GM18951 (cell line): ENCODE results near the gene TECPR2.
"Not testable (repeated sequence)": the region's sequence is repeated elsewhere in the genome, so short reads cannot be mapped to it uniquely, and the experiment has no call there.

ENCODE experiments used
- POLR2A ChIP-seq: IDR thresholded peaks from 4 replicates; pipeline ENCODE4 v1.6.1; 2011; ENCODE audit warnings: mild to moderate bottlenecking; ENCODE audit not compliant: insufficient read length, insufficient read depth; ENCODE audit errors: extremely low read depth
- in situ Hi-C: fragments of 300-500 bp; cut with MboI; formaldehyde crosslinking; loops from one replicate; pipeline ENCODE4 v1.12.0; 2022; ENCODE audit warnings: low sequenced_read_pairs, mixed read lengths, inconsistent platforms; ENCODE audit not compliant: unreplicated experiment

The TECPR2 gene

DNA sequence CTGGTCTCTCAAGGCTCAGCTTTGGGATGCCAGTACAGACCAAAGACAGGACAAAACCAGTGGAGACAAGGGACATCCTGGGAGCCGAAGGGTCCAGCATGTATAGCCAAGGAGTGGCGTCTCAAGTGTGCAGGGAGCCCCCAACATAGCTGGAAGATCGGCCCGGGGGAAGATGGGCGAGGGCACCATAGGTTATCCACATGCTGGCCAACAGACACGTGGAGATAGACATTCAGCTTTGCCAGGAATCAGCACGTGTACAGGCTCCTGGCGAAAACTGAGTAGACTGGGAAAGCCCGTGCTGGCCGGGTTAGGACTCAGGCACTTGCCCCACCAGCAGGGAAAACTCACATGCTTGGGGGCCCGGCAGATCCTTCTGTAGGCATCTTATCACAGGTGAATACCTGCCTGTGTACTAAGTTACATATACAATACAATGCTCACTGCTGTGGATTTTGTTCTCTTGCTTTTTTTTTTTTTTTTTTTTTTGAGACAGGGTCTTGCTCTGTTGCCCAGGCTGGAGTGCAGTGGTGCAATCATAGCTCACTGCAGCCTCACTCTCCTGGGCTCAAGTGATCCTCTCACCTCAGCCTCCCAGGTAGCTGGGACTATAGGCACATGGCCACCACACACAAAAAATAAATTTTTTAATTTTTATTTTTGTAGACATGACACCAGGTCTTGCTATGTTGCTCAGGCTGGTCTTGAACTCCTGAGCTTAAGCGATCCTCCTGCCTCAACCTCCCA, 152.4 kb downstream of the TECPR2 start:
- in situ Hi-C loops: no loop called here
- no peak for TF ChIP-seq POLR2A

DNA sequence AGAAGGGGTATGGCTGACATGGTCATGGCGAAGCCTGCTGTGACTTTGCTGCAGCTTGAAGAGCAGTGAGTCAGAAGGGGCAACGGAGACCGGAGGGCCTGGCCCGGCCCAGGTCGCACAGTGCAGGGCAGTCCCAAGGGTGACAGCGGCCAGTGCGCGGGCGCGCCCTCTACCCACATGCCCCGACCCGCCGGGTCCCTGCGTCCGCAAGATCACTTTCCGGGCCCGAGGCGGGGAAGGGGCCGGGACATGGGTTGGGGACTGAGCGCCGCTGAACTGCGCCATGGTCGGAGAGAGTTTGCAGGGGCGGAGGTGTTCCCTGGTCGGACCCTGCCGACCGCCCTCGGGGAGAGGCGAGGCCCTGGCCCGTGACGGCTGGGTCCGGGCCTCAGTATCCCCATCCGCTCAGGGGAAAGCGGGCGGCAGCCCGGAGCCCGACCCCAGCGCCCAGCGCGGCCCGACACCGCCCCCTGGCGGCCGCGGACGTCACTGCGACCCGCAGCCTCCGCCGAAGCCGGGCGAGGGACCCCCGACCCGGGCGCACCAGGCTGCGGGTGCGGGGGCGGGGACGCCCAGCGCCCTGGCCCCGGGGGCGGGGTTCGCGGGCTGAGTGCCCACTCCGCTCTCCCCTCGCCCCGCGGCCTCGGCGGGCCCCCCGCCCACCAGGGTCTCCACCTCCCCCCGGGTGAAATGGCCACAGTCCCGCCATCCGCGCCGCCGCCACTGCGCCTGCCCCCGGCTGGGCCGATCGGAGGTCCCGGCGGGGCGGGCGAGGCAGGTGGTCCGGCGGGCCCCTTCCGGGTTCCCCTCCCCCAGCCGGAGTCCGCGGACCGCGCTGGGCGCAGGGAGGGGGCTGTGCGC, 154.0 kb downstream of the TECPR2 start:
- in situ Hi-C loops: no loop called here
- TF ChIP-seq POLR2A: no peak

DNA sequence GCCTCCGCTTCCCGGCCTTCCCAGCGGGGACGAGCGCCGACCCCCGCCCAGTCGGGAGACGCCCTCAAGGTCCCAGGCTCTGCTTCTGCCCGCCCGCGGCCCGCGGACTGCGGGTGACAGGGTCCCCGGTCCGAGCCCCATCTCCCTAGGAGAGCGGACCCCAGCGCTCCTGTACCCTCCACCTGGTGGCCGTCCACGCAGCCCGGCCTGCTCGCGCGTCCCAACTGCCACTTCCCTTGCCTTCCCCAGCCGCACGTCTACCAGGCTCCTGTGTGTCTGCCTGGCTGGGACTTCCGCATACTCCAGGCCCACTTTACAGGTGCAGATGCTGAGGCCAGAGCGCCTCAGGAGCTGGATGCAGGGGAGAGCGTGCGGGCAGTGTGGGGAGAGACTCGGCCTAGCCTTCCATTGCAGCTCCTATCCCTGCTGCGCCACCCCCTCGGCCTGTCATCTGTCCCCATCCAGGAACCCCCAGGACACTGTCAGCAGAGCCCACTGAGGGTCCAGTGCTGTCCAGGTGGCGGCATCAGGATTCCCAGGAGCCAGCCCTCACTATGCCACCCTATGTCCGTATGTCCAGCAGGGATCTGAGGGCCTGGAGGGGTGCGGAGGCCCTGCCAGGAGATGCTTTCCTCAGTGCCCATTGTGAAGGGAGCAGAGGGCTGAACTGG, 154.8 kb downstream of the TECPR2 start:
- in situ Hi-C loops: no loop called here
- no peak for TF ChIP-seq POLR2A

DNA sequence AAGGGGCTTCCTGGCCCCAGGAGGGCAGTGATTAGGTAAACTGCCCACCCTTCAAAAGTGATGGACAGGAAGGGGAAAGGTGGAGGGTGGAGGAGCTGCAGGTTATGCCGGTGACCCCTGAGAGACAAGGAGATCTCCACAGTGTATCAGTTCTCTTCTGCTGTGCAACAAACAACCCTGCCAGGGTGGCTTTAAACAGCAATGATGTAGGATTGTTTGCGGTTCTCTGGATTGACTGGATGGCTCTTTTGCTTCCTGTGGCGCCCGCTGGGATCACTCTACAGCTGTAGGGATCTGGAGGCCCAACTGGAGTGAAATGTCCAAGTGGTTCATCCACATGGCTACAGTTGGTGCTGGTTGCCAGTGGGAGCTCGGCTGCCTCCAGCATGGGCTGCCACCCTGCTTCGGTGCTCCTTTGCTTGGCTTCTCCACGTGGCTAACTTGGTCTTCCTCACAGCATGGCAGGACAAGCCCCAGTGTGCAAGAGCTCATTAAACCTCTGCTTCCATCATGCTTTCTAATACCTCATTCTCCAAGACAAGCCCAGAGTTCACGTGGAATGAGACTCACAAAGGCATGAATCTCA, 155.4 kb downstream of the TECPR2 start:
- TF ChIP-seq POLR2A: no peak
- in situ Hi-C loops: no loop called here

DNA sequence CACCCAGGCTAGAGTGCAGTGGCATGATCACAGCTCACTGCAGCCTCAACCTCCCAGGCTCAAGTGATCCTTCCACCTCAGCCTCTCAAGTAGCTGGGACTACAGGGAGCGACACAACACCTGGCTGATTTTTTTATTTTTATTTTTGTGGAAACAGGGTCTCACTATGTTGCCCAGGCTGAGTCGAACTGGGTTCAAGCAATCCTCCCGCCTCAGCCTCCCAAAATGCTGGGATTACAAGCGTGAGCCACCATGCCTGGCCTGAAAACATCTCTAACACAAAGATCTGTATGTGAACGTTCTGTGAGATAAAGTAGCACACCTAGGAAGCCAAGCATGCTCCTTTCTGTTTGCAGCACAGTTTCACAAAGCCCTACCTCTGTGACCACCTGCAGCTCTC, 157.0 kb downstream of the TECPR2 start:
- in situ Hi-C loops: not testable (repeated sequence)

DNA sequence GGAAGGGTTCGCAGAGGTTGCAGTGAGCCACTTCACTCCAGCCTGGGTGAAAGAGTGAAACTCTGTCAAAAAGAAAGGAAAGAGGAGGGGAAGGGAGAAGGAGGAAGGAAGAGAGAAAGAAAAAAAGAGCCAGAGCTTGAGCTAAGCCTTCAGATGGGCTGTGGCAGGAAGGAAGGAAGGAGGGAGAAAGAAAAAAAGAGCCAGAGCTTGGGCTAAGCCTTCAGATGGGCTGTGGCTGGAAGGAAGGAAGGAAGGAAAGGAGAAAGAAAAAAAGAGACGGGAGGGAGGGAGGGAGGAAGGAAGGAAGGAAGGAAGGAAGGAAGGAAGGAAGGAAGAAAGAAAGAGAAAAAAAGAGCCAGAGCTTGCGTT, 160.4 kb downstream of the TECPR2 start:
- in situ Hi-C loops: no loop called here
- no peak for TF ChIP-seq POLR2A

DNA sequence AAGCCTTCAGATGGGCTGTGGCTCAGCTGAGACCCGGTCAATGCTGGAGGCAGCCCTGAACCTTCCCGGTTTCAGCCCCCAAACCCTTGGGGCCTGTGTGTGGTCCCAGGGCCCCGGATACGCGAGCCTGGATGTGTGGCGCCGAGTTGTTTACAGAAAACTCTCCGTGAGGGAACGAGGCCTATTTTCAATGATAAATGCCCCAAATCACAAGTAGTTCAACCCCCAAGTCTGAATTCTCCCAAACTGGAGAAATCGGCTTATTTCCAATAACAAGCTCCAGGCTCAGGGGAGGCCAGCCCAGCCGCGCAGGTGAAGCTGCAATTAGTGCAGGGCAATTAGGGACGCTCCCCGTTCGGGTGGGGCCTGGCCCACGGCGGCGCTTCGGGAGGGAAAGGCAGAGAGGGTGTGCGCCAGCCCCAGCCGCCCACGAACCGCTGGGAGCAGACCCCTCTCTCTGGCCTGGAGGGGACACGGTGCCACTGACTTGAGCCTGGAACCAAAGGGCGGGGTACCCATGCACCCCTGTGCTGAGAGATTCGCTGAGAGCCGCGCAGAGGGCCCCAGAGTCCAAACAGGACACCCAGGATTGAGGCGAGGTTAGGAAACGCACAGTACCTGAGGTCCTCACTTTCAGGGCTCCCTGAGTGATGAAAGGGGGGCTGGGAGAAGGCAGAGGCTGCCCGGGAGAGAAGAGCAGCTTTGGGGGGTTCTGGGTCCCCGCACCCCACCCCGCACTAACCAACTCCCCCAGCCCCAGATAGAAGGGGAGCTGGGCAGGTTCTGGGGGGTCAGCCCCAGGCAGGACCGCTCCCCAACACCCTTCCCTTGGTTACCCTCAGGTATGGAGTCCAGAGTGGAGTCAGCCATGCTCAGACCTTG, 161.1 kb downstream of the TECPR2 start:
- no peak for TF ChIP-seq POLR2A
- in situ Hi-C loops: no loop called here

DNA sequence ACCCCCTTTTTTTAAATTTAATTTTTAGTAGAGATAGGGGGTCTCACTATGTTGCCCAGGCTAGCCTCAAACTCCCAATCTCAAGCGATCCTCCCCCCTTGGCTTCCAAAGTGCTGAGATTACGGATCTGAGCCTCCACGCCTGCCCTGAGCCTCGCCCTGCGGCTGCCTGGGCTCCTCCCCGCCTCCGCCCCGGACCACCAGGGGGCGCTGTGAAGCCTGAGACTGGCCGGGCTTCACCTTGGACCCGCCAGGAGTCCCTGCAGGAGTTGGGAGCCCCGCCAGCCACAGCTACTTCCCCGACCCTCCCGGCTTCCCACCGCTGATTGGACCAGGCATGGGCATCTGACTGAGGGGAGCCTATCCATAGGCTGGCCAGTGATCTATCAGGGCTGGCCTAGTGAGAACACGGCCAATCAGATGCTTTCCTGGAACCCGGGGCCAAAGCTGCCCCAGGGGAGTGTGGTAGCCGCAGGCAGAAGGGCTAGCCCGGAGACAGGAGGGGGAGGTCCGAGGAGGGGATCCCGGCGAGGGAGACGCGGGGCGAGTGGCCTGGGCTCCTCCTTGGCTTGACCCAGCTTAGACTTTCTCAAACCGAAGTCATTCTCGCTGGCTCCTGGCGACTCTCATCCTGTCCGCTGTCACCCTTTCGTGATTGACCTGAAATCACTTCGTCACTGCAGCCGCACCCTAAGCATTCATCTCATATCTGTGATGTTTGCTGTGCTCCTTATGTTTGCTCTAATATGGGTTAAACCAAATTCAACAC, 161.9 kb downstream of the TECPR2 start:
- in situ Hi-C loops: no loop called here
- TF ChIP-seq POLR2A: peak; percentile 88

DNA sequence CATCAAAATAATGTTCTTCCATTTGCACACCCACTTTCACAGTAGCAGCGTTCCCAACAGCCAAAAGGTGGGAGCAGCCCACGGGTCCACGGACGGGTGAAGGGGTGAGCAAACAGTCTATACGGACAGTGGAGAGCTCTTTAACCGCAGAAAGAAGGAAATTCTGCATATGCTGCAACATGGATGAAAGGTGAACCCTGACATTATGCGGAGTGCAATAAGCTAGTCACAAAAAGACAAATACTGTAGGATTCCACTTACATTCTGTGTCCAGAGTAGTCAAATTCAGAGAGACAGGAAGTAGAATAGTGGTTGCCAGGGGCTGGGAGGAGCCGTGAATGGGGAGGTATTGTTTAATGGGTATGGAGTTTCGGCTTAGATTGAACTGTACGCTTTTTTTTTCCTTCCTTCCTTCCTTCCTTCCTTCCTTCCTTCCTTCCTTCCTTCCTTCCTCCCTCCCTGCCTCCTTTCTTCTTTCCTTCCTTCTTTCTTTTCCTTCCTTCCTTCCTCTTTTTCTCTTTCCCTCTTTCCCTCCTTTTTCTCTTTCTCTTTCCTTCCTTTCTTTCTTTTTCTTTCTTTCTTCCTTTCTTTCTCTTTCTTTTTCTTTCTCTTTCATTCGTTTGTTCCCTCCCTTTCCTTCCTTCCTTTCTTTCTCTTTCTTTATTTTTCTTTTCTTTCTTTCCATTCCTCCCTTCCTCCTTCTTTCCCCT, 162.6 kb downstream of the TECPR2 start:
- no peak for TF ChIP-seq POLR2A
- in situ Hi-C loops: no loop called here

DNA sequence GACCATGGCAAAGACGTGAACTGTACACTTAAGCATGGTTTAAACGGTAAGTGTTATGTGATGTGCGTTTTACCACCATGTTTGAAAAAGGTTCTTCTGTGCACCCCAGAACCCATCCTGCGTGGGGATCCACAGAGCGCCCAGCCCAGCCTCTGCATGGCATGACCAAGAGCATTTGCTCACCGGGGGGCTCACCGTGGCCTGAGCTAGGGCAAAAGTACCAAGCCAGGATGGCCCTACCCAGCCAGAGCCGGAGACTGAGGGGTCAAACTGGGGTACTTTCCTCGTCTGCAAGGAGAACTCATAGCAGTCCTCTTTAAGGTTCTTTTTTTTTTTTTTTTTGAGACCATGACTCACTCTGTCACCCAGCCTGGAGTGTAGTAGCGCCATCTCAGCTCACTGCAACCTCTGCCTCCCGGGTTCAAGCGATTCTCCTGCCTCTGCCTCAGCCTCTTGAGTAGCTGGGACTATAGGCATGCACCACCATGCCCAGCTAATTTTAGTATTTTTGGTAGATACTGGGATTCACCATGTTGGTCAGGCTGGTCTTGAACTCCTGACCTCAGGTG, 163.3 kb downstream of the TECPR2 start:
- TF ChIP-seq POLR2A: no peak
- in situ Hi-C loops: no loop called here
